COLO668 (cell line): ENCODE results near the gene TRAF3IP1.

Source experiments
- DNase-seq: peaks from one replicate; lab custom pipeline; 2025; ENCODE audit not compliant: unreplicated experiment; lab: John Stamatoyannopoulos, UW

The TRAF3IP1 gene

DNA sequence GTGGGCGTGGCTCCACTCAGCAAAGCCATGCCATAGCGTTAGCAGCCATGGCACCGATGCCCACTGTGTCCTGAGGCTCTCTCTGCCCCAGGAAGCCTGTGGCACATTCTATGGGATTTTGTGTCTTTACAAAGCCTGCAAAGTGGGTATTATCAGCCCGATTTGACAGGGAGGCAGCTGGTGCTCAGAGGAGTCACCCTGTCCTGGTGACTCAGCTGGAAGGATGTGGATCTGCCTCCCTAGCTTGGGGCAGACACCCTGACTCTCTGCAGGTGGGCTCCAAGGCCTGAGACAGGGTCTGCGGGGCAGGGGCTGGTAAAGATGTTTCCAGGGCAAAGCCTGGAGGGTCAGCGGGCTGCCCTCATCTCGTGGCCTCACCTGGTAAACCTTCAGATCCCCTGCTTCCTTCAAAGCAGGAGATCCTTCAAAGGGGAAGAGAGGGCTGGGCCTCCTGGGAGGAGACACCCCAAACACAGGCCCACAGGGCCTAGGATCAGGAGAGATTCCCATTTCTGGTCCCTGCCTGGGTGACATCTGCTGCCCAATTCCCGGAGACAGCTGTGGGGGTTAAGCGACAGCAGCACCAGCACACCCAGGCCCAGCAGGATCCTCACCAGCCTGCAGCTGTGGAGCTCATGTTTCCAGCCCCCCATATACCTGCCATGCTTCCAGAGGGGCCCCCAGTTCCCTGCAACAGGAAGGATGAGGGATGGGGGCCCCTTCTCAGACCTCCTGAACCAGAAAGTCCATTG is 103.4 kb downstream of the TRAF3IP1 start:
- no peak for DNase-seq

DNA sequence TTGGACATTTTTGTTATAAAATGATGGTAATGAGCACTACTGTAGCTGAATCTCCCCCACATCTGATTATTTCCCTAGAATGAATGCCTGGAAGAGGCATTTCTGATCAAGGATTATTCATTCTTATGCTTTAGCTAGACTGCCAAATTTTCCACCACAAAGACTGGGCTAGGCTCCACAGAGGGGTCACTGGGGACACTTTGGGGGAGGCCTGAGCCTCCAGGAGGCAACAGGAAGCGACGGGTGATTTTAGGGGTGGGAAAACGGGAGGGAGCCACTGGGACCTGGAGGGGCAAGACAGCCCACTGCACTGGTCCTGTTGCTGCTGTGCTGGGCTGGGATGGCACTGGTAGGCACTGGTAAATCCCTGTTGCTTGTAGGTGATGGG is 104.0 kb downstream of the TRAF3IP1 start:
- no peak for DNase-seq

DNA sequence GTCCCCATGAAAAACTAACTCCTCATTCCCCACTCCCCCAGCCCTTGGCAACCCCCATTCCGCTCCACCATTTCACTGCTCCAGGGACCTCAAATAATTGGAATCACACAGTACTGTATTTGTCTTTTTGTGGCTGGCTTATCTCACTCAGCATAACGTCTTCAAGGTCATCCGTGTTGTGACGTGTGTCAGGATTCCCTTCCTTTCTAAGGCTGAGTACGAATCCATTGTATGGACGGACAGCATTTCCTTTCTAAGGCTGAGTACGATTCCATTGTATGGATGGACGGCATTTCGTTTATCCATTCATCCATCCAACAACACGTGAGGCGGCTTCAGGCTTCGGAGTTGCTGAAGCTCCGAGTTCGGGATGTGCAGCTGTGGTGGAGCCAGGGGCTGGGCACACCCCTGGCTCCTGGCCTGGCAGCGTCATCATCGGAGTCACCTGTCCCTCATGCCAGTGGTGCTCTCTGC is 105.2 kb downstream of the TRAF3IP1 start:
- peak; percentile 47 for DNase-seq

DNA sequence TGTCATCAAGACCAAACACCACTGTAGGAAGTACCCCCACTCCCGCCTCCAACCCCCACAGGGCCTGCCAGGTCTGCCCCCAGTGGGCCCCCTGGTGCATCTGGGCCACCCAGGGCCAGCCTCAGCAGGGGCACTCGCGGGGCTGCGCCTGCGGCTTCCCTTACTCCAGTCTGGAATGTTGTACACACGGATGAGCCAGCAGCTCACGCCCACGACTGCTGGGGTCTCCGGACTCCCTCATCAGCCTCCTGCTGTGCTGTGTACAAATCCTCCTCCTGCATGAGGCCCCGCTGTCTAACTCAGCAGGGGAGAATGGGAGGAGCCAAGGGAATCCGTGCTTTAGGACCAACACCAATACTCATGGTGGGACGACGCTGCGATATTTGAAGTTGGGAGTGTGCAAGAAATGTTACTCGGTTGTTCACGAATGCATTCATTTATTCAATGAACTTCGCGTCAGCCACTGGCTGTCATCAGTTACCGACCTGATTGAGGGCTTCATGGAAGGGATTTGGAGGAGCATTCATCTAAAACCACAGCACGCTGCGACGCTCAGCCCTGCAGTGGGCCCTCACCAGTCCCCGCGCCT is 105.8 kb downstream of the TRAF3IP1 start:
- DNase-seq = peak; percentile 47

DNA sequence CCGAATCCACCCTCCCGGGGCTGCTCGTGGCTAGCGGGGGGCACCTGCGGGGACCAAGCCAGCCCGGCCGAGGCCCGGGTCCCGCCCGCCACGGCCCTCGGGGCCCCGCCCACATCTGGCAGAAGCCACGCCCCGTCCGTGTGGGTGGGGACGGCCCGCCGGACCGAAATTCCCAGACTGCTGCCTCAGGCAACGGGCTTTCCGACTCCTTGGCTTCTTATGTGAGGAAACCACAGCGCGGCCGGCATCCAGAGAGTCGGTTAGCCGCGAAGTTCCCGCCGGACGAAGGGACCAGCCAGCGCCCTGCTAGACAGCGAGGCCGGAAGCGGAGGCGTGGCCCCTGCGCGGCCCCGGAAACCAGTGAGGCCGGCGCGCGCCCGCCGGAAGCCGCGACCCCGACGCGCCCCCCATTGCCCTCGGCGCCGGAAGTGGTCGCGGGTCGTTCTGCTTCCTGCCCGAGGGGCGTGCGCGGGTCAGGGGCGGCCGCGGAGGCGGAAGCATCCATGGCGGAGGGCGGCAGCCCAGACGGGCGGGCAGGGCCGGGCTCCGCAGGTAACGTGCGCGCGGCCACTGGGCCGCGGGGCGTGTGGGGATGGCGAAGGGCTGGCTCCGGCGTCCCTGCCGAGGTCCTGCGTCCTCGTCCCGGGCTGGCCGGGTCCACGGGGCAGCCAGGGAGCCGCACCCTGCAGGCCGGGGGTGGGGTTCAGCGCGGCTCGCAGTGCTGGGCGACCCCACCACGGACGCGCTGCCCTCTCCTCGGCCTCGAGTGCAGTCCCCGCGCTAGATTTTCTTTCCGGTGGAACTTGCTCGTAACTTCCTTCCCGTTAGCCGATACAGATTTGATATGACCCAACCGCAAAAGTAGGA is 106.5 kb downstream of the TRAF3IP1 start, which contains the start of gene ASB1:
TSS of gene ASB1 (plus strand) at position 360 of the 867 bp plus-strand sequence. CDS start at position 504, 144 bp downstream.
- peak; percentile 84 for DNase-seq

DNA sequence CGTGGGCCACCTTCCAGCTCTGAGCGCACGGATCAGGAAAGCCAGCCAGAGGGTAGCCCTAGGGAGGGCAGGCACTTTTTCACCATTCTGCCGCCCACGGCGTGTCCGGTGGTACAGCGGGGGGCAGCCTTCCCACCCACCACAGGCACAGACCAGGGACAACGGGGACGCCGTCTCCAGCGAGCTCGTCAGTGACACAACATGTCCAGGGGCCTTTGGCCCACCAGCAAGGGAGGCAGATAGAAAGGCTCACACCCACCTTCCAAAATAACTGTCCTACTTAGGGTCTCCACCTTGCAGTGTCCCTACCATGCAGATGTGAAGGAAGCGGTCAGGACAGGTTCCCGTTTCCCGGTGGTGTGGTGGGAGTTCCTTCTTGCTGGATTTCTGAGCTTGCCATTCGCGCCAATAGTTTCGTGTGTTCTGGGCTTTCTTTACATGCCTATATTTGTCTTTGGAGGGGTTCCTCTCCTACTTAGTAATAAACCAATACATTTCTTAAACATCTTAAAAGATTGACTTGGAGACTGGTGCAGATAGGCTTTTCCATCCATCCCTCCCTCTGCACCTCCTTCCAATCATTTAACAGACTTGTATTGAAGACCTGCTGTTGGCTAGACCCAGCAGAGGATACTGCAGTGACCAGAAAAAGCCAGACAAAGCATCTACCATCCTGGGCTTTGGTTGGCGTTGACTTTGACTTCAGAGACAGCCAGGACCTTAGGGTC is 107.3 kb downstream of the TRAF3IP1 start:
- DNase-seq = no peak

DNA sequence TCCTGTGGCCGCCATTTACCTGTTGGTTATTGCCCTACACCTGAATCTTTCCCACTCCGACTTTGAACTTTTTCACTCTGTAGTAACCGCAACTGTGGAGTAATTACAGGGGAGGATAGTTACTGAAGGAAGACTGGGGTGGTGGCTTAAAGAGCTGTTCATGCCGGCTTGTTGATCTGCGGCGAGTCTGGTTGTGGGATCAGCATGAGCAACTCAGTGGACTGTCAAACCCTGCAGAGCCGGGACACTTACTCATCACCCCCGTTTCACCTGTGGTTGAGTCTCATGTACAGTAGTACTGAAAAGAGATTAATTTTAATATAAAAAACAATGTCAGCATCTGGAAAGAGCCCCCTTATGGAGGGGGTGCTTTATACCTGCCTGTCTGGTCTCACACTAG is 108.5 kb downstream of the TRAF3IP1 start:
- DNase-seq = no peak

DNA sequence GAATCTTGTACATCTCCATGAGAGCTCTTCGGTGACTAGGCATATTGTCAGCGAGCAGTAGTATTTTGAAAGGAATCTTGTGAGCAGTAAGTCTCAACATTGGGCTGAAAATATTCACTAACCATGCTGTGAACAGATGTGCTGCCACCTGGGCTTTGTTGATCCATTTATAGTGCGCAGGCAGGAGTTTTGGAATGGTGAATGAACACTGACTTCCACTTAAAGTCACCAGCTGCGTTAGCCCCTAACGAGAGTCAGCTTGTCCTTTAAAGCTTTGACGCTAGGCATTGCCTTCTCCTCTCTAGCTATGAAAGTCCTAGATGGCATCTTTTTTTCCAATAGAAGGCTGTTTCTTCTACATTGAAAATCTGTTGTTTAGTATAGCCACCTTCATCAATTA is 110.5 kb downstream of the TRAF3IP1 start:
- no peak for DNase-seq

DNA sequence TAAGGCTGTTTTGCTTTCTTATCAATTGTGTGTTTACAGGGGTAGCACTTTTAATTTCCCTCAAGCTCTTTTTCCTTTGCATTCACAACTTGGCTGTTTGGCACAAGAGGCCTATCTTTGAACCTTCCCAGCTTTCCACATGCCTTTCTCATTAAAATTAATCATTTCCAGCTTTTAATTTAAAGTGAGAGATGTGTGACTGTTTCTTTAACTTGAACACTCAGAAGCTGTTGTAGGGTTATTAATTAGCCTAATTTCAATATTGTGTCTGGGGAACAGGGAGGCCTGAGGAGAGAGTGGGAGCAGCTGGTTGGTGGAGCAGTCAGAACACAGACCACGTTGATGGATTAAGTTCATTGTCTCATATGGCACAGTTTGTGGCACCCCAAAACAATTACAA is 111.1 kb downstream of the TRAF3IP1 start:
- no peak for DNase-seq

DNA sequence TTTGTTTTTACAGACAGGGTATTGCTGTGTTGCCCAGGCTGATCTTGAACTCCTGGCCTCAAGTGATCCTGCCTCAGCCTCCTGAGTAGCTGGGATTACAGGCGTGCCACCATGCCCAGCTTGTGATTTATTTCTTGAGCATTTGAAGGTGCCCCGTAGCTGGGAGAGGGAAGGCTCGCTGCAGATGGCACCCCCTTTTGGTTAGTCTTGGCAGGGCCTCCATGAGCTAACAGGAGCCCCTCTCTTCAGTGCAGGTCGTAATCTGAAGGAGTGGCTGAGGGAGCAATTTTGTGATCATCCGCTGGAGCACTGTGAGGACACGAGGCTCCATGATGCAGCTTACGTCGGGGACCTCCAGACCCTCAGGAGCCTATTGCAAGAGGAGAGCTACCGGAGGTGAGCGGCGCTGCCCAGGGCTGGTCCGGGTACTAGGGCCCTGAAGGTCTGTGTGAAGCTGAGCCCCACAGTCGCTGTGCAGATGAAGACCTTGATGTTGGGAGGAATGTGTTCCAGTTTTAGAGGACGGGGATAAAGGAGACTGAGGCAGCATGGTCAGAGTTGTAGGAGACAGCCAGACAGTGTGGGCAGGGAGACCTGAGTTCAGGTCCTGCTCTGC is 113.1 kb downstream of the TRAF3IP1 start:
- DNase-seq = no peak

DNA sequence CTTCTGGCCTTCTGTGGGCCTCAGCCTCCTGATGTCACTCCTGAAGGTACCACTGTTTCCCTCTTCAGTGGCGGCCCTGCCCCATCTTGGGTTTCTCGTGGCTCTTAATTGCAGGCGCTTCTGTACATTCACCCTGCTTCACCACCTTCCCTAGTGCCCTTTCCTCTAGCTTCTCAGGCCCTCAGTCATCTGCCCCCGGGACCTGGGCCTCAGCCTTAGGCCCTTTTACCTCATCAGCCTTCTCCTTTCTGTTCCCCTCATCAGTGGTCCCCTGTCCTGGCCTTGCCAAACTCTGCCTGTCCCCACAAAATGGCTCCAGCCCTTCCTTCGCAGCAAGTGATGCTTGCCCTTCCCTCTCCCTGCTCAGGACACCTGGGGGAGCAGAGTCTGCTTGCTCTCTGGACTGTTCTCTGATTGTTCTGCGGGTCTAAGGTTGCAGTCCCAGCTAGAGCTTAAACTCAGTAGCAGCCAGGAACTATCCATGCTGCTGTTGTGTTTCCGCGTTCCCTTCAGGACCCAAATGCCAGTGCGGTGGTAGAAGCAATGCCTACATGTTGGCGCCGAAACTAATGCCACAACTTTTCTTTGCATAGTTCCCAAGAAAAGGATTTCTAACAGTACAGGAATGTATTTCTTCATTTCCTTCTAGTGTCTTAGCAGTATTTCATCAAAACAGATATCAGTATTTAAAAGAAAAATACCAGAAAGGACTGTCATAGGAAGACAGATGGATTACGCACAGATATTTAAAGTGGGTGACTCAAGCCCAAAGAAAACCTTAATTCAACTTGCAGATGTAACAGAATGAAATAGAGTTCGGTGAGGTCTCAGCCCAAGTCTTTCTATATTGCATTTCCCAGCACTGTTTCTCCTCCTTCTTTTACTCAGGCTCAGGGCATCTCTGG is 113.9 kb downstream of the TRAF3IP1 start:
- DNase-seq = no peak

DNA sequence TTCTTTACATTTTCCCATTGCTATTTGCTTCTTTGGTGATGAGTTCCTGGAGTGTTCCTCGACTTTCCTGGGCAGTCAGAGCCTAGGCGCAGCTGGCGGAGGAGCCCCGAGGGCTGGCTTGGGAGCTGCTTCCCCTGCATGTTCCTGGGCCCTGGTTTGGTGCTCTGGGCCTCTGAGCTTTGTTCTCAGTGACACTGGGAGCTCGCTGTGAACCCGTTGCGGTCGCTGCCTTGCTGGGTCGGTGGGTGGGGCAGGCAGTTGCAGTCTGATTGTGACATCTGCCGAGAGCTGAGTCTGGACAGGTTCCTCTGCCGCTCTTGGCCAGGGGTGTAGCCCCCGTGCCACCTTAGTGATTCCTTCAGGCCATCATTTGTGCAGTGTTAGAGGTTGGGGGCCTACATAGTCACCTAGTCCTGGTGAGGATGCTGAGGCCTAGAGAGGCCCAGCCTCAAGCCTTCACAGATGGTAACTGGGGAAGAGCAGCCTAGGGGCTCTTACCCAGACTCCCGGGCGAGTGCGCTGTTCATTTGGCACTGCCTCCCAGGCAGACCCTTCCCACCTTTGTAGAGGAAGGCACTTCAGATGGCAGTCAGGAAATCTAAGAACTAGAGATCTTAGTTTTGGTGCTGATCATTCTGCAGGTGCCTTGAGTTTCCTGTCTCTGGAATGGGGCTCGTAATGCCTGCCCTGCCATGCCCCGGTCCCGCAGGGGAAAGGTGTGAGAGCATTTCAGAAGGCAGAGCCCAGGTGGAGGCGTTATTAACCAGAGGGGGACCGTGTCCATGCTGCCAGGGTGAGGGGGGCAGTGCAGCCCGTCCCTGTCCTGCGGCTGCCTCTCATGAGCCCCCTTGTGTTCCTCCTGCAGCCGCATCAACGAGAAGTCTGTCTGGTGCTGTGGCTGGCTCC is 114.8 kb downstream of the TRAF3IP1 start:
- no peak for DNase-seq

DNA sequence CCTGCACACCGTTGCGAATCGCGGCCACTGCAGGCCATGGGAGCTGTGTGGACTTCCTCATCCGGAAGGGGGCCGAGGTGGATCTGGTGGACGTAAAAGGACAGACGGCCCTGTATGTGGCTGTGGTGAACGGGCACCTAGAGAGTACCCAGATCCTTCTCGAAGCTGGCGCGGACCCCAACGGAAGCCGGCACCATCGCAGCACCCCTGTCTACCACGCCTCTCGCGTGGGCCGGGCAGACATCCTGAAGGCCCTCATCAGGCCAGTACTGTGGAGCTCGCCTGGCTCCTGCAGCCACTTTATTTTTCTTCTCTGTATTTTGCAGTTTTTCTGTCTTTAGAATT is 115.4 kb downstream of the TRAF3IP1 start:
- no peak for DNase-seq

DNA sequence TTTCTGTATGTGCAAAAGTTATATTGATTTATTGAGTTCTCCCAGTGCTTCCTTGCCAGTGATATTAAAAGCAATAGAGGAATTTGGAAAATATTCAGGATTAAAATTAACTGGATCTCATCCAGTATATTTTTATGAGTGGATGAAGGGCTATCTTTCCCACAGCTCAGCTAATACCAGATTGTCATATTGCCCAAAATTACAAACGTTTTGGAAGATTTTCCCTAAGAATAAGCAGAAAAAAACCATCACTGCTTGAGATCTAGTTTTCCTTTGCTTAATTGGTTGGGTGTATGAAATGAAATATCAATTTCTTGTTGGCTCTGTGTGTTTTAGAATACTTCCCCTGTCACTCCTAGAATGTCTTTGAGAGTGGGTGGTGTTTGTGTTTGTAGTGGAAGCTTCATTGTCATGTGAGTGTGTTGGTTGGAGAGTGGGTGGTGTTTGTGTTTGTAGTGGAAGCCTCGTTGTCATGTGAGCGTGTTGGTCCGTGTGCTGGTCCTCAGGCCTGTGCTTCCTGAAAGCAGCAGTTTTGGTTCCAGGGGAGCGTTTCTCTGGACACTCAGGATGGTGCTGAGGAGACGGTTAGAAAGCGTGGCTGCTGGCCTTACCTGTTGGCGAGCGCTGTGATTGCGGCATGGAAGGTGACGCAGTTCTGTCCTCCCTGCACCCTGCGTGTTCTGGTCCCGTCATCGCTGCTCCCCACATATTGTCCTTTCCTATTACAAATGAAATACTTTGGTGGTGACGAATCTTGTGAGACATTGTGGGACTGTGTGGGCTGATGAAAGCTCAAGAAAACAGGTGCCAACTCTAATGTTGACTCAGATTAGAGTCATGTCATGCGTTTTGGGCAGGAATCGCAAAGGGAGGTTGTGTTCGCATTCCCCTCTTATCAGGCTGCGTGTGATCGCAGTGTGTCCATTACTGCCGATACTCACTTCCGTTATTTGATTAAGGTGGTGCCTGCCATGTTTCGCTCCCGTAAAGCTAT is 118.8 kb downstream of the TRAF3IP1 start:
- DNase-seq = no peak

DNA sequence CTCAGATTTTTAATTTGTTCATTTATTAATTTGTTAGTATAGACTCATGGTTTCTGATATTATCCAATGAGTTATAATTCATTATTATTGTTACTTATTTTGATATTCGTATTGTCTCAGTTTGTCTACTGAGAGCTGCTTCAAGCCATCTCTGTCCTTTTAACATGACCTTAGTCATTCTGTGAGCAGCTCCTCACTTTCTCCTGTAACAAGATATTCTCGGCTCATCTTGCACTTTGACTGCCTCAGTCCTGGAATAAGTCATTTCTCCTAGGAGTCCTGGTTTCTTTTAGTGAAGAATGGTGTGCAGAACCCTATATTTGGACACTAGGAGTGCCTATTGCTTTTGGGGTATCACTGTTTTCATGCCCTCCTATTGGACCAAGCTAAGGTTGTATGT is 119.6 kb downstream of the TRAF3IP1 start:
- DNase-seq = no peak

DNA sequence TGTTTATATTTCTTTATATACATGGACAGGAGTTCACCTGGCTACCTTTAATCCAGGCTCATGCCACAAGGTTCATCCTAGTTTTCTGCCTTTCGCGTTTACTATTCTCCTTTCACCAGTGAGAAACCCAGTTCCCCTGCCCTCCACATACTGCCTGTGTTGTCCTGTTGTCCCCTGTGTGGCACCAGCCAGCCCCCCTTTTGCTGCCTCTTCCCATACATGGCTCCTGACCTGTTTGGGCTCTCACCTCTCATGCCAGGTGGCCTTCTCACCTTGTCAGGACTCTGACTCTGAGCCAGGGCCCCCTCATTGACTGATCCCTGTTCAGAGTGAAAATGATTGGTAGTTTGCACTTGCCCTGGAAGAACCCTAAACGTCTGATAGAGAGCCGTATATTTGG is 120.0 kb downstream of the TRAF3IP1 start:
- DNase-seq = no peak

DNA sequence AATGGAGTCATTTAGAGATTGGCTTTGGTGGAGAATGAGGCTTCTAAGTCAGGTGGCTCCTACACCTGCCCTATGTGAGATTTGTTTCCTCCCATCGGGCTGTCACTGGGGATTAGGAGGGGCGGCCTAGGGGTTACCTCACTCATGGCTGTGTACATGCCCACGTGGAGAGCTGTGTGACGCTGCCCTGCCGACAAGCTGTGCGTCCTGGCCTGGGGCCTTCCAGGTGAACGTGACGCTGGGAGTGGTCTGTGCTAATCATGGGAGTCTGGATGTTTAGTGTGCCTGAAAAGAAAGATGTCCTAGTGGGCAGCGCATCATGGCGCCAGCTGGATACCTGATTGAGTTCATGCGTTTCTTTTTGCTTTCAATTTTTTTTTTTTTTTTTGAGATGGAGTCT is 120.4 kb downstream of the TRAF3IP1 start:
- no peak for DNase-seq
